Prostate gland (tissue), 2 donors: ENCODE results near the gene GFPT2.

ENCODE experiments used
- CTCF ChIP-seq, 4 experiments: fragments of 200-600 bp in 2 of 4; fragments of 450-650 bp in 2 of 4; sonication (generic) in 2 of 4; IDR thresholded peaks; 1 replicate in 3 of 4; 2 replicates in 1 of 4; pipeline ENCODE4 v1.5.1; 2016 to 2019; ENCODE audit warnings: antibody characterized with exemption in 4 of 4, mild to moderate bottlenecking in 2 of 4, moderate library complexity in 2 of 4
- POLR2A ChIP-seq: fragments of 450-650 bp; IDR thresholded peaks from one replicate; pipeline ENCODE4 v1.6.1; 2016; ENCODE audit warnings: antibody characterized with exemption, mild to moderate bottlenecking

- TF ChIP-seq CTCF (IDR thresholded peaks at IDR 0.05) (no peak), POLR2A (no peak)
Observed at GRCh38 chr5:180358179-180358578, 5.0 kb upstream of the GFPT2 start.
